K562 (cell line): ENCODE measurements around the gene ZNF563. TPM values are rescaled to one million over a fixed set of nuclear protein-coding genes. Genes with fewer than 3 reads are reported as not detected.
A peak's percentile ranks its signal among the peaks of the same experiment; 100 is the strongest.

ENCODE experiments used
- BCOR ChIP-seq: fragments of 450-650 bp; IDR thresholded peaks from 2 replicates; pipeline ENCODE4 v1.6.1; 2016
- CBX1 ChIP-seq: sonication (generic); IDR thresholded peaks from 2 replicates; pipeline ENCODE4 v1.6.1; 2016; ENCODE audit warnings: antibody characterized with exemption, low read depth, mild to moderate bottlenecking
- CGGBP1 ChIP-seq: fragments of 250-450 bp; sonication (Bioruptor Pico); IDR thresholded peaks from 2 replicates; pipeline ENCODE4 v1.9.0; 2021; ENCODE audit warnings: mild to moderate bottlenecking
- CTCF ChIP-seq, 3 experiments: IDR thresholded peaks in 2 of 3; conservative IDR thresholded peaks in 1 of 3; 2 replicates each; pipeline ENCODE4 v1.5.1; 2011 to 2012; ENCODE audit warnings: low read length in 3 of 3, mild to moderate bottlenecking in 3 of 3, control low read depth in 2 of 3, improper control_type of control experiment in 1 of 3, inconsistent platforms in 1 of 3, low read depth in 1 of 3, mixed read lengths in 1 of 3, moderate library complexity in 1 of 3; ENCODE audit not compliant: insufficient read depth in 2 of 3
- ELF1 ChIP-seq: fragments of 200-800 bp; sonication (Bioruptor generic); IDR thresholded peaks from 2 replicates; pipeline ENCODE4 v1.6.1; 2016; ENCODE audit warnings: missing genetic modification characterization, missing compliant biosample characterization
- ERF ChIP-seq: fragments of 450-650 bp; formaldehyde crosslinking; IDR thresholded peaks from 2 replicates; pipeline ENCODE4 v1.4.0; 2020; ENCODE audit warnings: mild to moderate bottlenecking, mixed read lengths
- ESRRA ChIP-seq: fragments of 450-650 bp; IDR thresholded peaks from 2 replicates; pipeline ENCODE4 v1.6.1; 2014; ENCODE audit warnings: low read depth, mild to moderate bottlenecking, moderate library complexity, borderline replicate concordance
- GTF2E2 ChIP-seq: fragments of 200-800 bp; sonication (Bioruptor generic); IDR thresholded peaks from 2 replicates; pipeline ENCODE4 v1.6.1; 2016; ENCODE audit warnings: missing genetic modification characterization, missing compliant biosample characterization
- PHF8 ChIP-seq: fragments of 200-600 bp; sonication (generic); IDR thresholded peaks from 2 replicates; pipeline ENCODE4 v1.6.1; 2012; ENCODE audit warnings: mixed run types, mild to moderate bottlenecking, inconsistent platforms, low read length, moderate library complexity, borderline replicate concordance
- PML ChIP-seq: IDR thresholded peaks from 2 replicates; pipeline ENCODE4 v1.6.1; 2012; ENCODE audit warnings: low read length, inconsistent platforms
- POLR2B ChIP-seq: fragments of 450-650 bp; IDR thresholded peaks from 2 replicates; pipeline ENCODE4 v1.6.1; 2018; ENCODE audit warnings: low read depth; ENCODE audit not compliant: partially characterized antibody
- RAD21 ChIP-seq, 2 experiments: fragments of 250-450 bp in 1 of 2; fragments of 450-650 bp in 1 of 2; sonication (Bioruptor Pico) in 1 of 2; formaldehyde crosslinking in 1 of 2; IDR thresholded peaks in 1 of 2; conservative IDR thresholded peaks in 1 of 2; 2 replicates each; pipeline versions ENCODE4 v1.4.0 to v1.8.0; 2020 to 2022; ENCODE audit warnings: mild to moderate bottlenecking in 2 of 2, moderate library complexity in 1 of 2
- REST ChIP-seq, 2 experiments: fragments of 450-650 bp; formaldehyde crosslinking in 1 of 2; IDR thresholded peaks; 2 replicates each; pipeline versions ENCODE4 v1.4.0 to v1.6.1; 2014 to 2020; ENCODE audit warnings: mild to moderate bottlenecking in 2 of 2, borderline replicate concordance in 1 of 2, low read depth in 1 of 2
- SPI1 ChIP-seq: IDR thresholded peaks from 2 replicates; pipeline ENCODE4 v1.6.1; 2011; ENCODE audit warnings: low read depth, low read length, control low read depth, borderline replicate concordance
- XRCC5 ChIP-seq: fragments of 200-400 bp; formaldehyde crosslinking; IDR thresholded peaks from 2 replicates; pipeline ENCODE4 v1.6.1; 2017; ENCODE audit warnings: low read depth, mild to moderate bottlenecking, low read length
- ZNF239 ChIP-seq: fragments of 250-450 bp; sonication (Bioruptor Pico); IDR thresholded peaks from 2 replicates; pipeline ENCODE4 v1.4.0; 2020; ENCODE audit warnings: mild to moderate bottlenecking
- polyA plus RNA-seq, 8 experiments: library from polyadenylated mRNA; depleted of rRNA in 4 of 8; stranded (reverse) in 5 of 8; unstranded in 3 of 8; fragments of >200 nt; fragmentation: Nextera tagmentation in 2 of 8; fragmentation: Illumina TruSeq in 1 of 8; extraction: Ambion mirVana in 2 of 8; extraction: Trizol in 1 of 8; gene quantifications; 2 replicates each; pipeline versions ENCODE4 v1.2.1 to v1.2.3, GENCODE V29; 2011 to 2014; ENCODE audit warnings: inconsistent platforms in 1 of 8, missing spikeins in 1 of 8
- total RNA-seq, 7 experiments: library from RNA; depleted of rRNA in 6 of 7; stranded (reverse); fragments of >200 nt in 6 of 7; fragmentation: Illumina TruSeq in 2 of 7; extraction: Trizol in 2 of 7; gene quantifications; 2 replicates each; pipeline versions ENCODE4 v1.2.1 to v1.2.3, GENCODE V29; 2011 to 2021; ENCODE audit warnings: low replicate concordance in 1 of 7

Gene ZNF563
- total and polyA plus RNA-seq, 9 of the 15 experiments (the other 6 are each of a cell fraction or from before 2014, with no cell fraction given): 0.37 to 2.9 (median 0.74) TPM

DNA sequence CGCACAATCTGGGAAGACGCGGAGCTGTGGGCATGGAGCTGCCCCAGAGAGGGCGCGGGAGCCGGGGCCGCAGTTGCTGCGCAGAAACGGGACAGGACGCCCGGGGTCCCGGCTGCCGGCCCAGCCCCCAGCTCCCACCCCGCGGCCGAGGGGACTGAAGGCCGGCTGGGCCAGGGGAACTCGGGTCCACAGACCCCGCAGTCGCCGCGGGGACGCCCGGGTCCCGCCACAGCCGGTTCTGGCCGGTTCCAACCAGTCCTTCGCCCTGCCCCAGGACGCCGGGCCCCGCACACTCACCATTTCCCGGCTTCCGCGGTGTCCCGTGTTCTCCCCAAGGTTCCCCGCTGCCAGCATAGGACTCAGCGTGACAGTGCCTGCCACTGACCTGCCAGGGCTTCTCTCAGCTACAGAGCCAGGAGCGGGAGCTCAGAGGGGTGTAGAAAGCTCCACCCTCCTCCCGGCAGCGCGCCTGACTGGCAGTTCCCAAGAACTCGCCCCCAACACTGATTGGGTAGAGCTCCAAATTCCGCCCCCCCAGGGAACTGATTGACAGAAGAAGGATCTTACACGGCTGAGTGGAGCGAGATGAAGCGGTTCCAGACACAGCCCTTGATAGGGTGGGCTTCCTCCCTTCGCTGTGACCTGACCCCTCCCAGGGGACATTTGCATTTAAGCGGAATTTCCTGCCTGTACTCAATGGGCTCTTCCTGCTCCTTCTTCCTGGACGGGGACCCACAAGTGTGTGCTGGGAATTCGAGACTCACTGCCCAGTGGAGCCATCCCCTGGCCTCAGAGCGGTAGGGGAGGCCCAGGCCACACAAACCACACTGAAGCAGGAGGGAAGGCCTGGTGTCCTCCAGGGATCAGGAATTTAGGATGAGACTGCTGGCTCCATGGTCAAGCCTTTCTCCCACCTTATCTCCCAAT, 32.1 kb upstream of the ZNF563 start, which contains the start of gene ZNF442 (continued):
- peak; percentile 99 for TF ChIP-seq REST (IDR thresholded peaks at IDR 0.05; ENCODE audit: borderline replicate concordance)
- TF ChIP-seq REST (CRISPR knock-in tag; IDR thresholded peaks at IDR 0.05; ENCODE audit: low read depth): no peak
- TF ChIP-seq CBX1: peak; percentile 23; the same call in 1 of the 2 replicates
- peak; percentile 69; the same call in 1 of the 2 replicates for TF ChIP-seq GTF2E2
- peak; percentile 25; the same call in 1 of the 2 replicates for TF ChIP-seq XRCC5
- TF ChIP-seq RAD21 (CRISPR knock-in tag; conservative IDR thresholded peaks at IDR 0.05 in 1 of 2, IDR thresholded peaks at IDR 0.05 in 1 of 2): peak; percentile 52 to 66
- TF ChIP-seq PML: peak; percentile 71; the same call in 1 of the 2 replicates
- no peak; the same call in 1 of the 2 replicates for TF ChIP-seq ESRRA
- peak; percentile 65 for TF ChIP-seq ELF1 (tag)
- 0 out of 2 replicates have a peak, but pooled peaks have one; percentile 16 for TF ChIP-seq SPI1
- peak; percentile 65; the same call in 1 of the 2 replicates for TF ChIP-seq BCOR
- no peak for TF ChIP-seq CGGBP1 (CRISPR knock-in tag)
- peak; percentile 56; the same call in 1 of the 2 replicates for TF ChIP-seq ERF (CRISPR knock-in tag)
- TF ChIP-seq POLR2B: peak; percentile 89
- TF ChIP-seq CTCF (IDR thresholded peaks at IDR 0.05 in 2 of 3, conservative IDR thresholded peaks at IDR 0.05 in 1 of 3; ENCODE audit: insufficient read depth in 2 of 3, low read depth in 1 of 3, low read length in 3 of 3): peak; percentile 52 to 70 (median 56)
- TF ChIP-seq ZNF239 (CRISPR knock-in tag): no peak
- TF ChIP-seq PHF8: peak; percentile 91
